Measurements from ENCODE around the gene CLIC1. TPM values are rescaled to one million over a fixed set of nuclear protein-coding genes. Genes with fewer than 3 reads are reported as not detected.

The CLIC1 gene
- total RNA-seq, 2 experiments from 2014 or later: 61.2 to 61.5 TPM

DNA sequence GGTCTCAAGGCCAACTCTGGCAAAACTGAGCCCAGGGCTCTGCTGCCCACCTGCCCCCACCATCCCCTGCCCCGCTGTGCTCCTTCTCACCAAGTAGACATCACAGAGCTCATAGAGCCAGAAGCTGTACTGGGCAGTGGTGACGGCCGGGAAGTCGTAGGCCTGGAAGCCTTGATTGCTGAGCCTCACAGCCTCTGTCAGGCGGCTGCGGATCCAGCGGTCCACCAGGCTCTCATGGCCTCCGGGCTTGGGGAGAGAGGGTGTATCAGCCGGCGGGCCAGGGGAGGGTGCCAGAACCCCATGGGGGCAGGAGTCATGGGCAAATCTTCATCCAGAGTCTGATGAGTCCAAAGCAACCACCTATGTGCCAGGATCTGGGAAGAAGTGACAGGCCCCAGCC, 43.6 kb upstream of the CLIC1 start:
- Mint-ChIP-seq H3K4me1 (ENCODE audit: low read depth) (peaks cover 20% of the 10 kb centered on the region), H3K27me3 (no peaks in the 10 kb centered on the region), H3K36me3 (ENCODE audit: low read depth) (peaks cover 47% of the 10 kb centered on the region), H3K4me3 (no peak overlapping the region), H3K9me3 (no peaks in the 10 kb centered on the region), H3K27ac (no peak overlapping the region)
- ChIA-PET POLR2A (no interaction called here), CTCF (no interaction called here)
- TF ChIP-seq, protein P1, sequence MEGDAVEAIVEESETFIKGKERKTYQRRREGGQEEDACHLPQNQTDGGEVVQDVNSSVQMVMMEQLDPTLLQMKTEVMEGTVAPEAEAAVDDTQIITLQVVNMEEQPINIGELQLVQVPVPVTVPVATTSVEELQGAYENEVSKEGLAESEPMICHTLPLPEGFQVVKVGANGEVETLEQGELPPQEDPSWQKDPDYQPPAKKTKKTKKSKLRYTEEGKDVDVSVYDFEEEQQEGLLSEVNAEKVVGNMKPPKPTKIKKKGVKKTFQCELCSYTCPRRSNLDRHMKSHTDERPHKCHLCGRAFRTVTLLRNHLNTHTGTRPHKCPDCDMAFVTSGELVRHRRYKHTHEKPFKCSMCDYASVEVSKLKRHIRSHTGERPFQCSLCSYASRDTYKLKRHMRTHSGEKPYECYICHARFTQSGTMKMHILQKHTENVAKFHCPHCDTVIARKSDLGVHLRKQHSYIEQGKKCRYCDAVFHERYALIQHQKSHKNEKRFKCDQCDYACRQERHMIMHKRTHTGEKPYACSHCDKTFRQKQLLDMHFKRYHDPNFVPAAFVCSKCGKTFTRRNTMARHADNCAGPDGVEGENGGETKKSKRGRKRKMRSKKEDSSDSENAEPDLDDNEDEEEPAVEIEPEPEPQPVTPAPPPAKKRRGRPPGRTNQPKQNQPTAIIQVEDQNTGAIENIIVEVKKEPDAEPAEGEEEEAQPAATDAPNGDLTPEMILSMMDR (IDR thresholded peaks at IDR 0.05): no peak
- peaks cover 59% of the 10 kb centered on the region for H3K36me3 ChIP-seq (ENCODE audit: insufficient read depth, low read length)
- ATAC-seq (ENCODE audit: poor library complexity) (no peak), DNase-seq (no peak)
- H3K27me3 ChIP-seq (ENCODE audit: control insufficient read depth in 1 of 2, insufficient read depth in 2 of 2, low read length in 2 of 2): no peaks in the 10 kb centered on the region
- intact Hi-C loops (cut with DNase I, micrococcal nuclease): no loop called here
- no peaks in the 10 kb centered on the region for H3K9me3 ChIP-seq (ENCODE audit: control insufficient read depth in 1 of 2, insufficient read depth in 1 of 2, low read length in 2 of 2)
- H3K4me1 ChIP-seq (ENCODE audit: insufficient read depth, low read length): peaks cover 32% of the 10 kb centered on the region
- no peak overlapping the region for H3K4me3 ChIP-seq (ENCODE audit: low read length)
- no peak overlapping the region for H3K27ac ChIP-seq (ENCODE audit: low read depth in 1 of 2, low read length in 2 of 2)

DNA sequence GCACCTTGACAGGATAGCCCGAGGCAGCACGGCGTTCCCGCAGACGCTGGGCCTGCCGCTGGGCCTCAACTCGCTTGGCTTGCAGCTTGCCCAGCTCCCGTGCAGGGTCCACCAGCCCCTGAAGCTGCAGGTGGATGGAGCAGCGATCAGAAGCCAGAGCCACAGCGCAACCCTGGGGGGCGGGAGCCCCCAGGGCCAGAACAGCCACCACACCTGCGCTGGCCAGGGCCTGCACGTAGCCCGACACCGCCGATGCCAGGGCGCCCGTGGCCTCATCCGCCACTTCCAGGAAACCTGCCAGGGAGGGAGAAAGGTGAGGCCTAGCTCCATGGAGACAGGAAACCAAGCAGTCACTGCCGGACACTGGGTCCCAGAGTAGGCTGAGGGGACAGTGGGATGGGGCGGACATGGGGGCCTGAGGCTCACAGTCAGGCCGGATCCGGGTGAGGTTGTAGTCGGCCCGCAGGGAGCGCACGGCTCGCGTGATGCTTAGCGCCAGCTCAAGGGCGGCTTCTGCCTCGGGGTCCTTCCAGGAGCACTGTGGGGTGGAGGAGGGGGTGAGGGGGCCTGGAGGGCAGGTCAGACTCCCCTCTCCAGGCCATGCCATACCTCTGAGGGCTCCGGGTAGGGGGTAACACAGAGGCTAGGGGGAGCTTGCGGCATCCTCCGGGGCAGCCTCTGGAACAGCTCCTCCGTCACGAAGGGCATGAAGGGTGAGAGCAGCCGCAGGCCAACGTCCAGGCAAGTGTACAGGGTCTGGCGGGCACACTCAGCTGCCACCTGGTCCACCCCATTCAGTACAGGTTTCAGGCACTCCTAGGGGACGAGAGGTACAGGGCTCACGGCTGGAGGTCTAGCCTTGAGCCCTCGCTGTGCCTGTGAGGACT, 42.9 kb upstream of the CLIC1 start:
- no peaks in the 10 kb centered on the region for H3K9me3 ChIP-seq (ENCODE audit: control insufficient read depth in 1 of 2, insufficient read depth in 1 of 2, low read length in 2 of 2)
- Mint-ChIP-seq H3K36me3 (ENCODE audit: low read depth) (peaks cover 40% of the 10 kb centered on the region), H3K9me3 (no peaks in the 10 kb centered on the region), H3K27ac (no peak overlapping the region), H3K4me1 (ENCODE audit: low read depth) (peaks cover 20% of the 10 kb centered on the region), H3K27me3 (no peaks in the 10 kb centered on the region), H3K4me3 (no peak overlapping the region)
- POLR2A ChIA-PET: no interaction called here
- intact Hi-C loops (cut with DNase I, micrococcal nuclease): no loop called here
- no peak overlapping the region for H3K4me3 ChIP-seq (ENCODE audit: low read length)
- no peaks in the 10 kb centered on the region for H3K27me3 ChIP-seq (ENCODE audit: control insufficient read depth in 1 of 2, insufficient read depth in 2 of 2, low read length in 2 of 2)
- H3K36me3 ChIP-seq (ENCODE audit: insufficient read depth, low read length): peaks cover 53% of the 10 kb centered on the region
- CTCF ChIA-PET: interaction anchor here (1.6 kb wide), 1 partner anchor 10 kb away, joined by 3 read pairs; no protein-coding TSS in a partner anchor
- no peak for DNase-seq
- no peak overlapping the region for H3K27ac ChIP-seq (ENCODE audit: low read depth in 1 of 2, low read length in 2 of 2)
- TF ChIP-seq, protein P1 (IDR thresholded peaks at IDR 0.05): no peak
- peaks cover 37% of the 10 kb centered on the region for H3K4me1 ChIP-seq (ENCODE audit: insufficient read depth, low read length)
- ATAC-seq (ENCODE audit: poor library complexity): no peak

DNA sequence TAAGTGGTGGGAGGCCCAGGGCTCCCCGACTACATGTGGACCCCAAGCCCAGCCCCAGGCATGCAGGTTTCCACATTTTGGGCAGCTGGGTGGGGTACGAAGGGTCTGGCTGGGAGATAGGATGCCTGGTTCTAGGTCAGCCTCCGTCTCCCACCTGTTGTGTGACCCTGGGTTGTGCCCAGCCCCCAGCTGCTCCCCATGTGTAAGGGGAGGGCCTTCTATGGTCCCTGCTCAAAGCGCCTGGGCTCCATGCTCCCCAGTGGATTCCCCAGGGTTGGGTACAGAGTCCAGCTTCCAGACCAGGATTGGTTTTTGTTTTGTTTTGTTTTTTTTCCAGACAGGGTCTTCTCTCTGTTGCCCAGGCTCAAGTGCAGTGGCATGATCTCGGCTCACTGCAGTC, 41.9 kb upstream of the CLIC1 start:
- no peak overlapping the region for H3K4me3 Mint-ChIP-seq
- TF ChIP-seq, protein P1 (IDR thresholded peaks at IDR 0.05): no peak
- Histone ChIP-seq H3K9me3 (ENCODE audit: control insufficient read depth in 1 of 2, insufficient read depth in 1 of 2, low read length in 2 of 2) (no peaks in the 10 kb centered on the region), H3K36me3 (ENCODE audit: insufficient read depth, low read length) (peaks cover 45% of the 10 kb centered on the region), H3K4me3 (ENCODE audit: low read length) (no peak overlapping the region), H3K27me3 (ENCODE audit: control insufficient read depth in 1 of 2, insufficient read depth in 2 of 2, low read length in 2 of 2) (no peaks in the 10 kb centered on the region), H3K4me1 (ENCODE audit: insufficient read depth, low read length) (peaks cover 44% of the 10 kb centered on the region), H3K27ac (ENCODE audit: low read depth in 1 of 2, low read length in 2 of 2) (no peak overlapping the region)
- no peaks in the 10 kb centered on the region for H3K27me3 Mint-ChIP-seq
- no peak overlapping the region for H3K27ac Mint-ChIP-seq
- ChIA-PET CTCF (interaction anchor here (1.6 to 2.1 kb wide), 2 partner anchors 8 to 13 kb away, joined by 3 to 5 read pairs; no protein-coding TSS in a partner anchor), POLR2A (interaction anchor here (1.4 kb wide), 2 partner anchors 12 to 38 kb away, joined by 3 to 4 read pairs; partner anchors contain the start of gene MSH5)
- ATAC-seq (ENCODE audit: poor library complexity) (no peak), DNase-seq (no peak)
- intact Hi-C loops (cut with DNase I, micrococcal nuclease): no loop called here
- H3K9me3 Mint-ChIP-seq: no peaks in the 10 kb centered on the region
- H3K4me1 Mint-ChIP-seq (ENCODE audit: low read depth): peaks cover 20% of the 10 kb centered on the region
- peaks cover 35% of the 10 kb centered on the region for H3K36me3 Mint-ChIP-seq (ENCODE audit: low read depth)

Data from CD4-positive, alpha-beta T cell (primary cell).